ENCODE data around the gene CCDC197.
A peak's percentile ranks its signal among the peaks of the same experiment; 100 is the strongest.

CCDC197 gene

GRCh38 chr14:94018308-94018707, 21.2 kb downstream of the CCDC197 start:
- Histone ChIP-seq H3K4me3 (no peak overlapping the region), H3K36me3 (no peaks in the 10 kb centered on the region), H3K4me1 (peaks cover 21 to 30% (median 23%) of the 10 kb centered on the region in 10 experiments), H3K4me2 (no peak overlapping the region), H3K9ac (no peak overlapping the region), H3K27me3 (no peaks in the 10 kb centered on the region), H4K20me1 (peaks cover 0 to 10% (median 0%) of the 10 kb centered on the region in 11 experiments; a peak in 2 of 22 replicates), H3K27ac (no peak overlapping the region), H3K9me3 (replicated peaks in 1 of 11) (no peaks in the 10 kb centered on the region)
- TF ChIP-seq Cebpa-rat (IDR thresholded peaks at IDR 0.05): no peak

- no peak for TF ChIP-seq Cebpa-rat (IDR thresholded peaks at IDR 0.05)
- H3K9me3 ChIP-seq (replicated peaks in 1 of 11): no peaks in the 10 kb centered on the region
- no peak overlapping the region for H3K4me3 ChIP-seq
- no peaks in the 10 kb centered on the region; a peak in 1 of 22 replicates for H3K27me3 ChIP-seq
- no peaks in the 10 kb centered on the region for H3K36me3 ChIP-seq
- peaks cover 0 to 10% (median 0%) of the 10 kb centered on the region in 11 experiments; a peak in 2 of 22 replicates for H4K20me1 ChIP-seq
- H3K4me1 ChIP-seq: peaks cover 21 to 32% (median 24%) of the 10 kb centered on the region in 10 experiments
- no peak overlapping the region for H3K4me2 ChIP-seq
- no peak overlapping the region for H3K9ac ChIP-seq
- H3K27ac ChIP-seq: no peak overlapping the region
These were observed 22.2 kb downstream of the CCDC197 start for GRCh38 chr14:94019329-94019728.

- peak overlapping the region in 2 of 11 experiments; percentile 59 to 66; a peak in 3 of 22 replicates for H3K4me2 ChIP-seq
- H3K36me3 ChIP-seq: no peaks in the 10 kb centered on the region
- no peaks in the 10 kb centered on the region for H3K9me3 ChIP-seq (replicated peaks in 1 of 11)
- no peak for TF ChIP-seq Cebpa-rat (IDR thresholded peaks at IDR 0.05)
- no peak overlapping the region for H3K4me3 ChIP-seq
- peaks cover 0 to 10% (median 0%) of the 10 kb centered on the region in 11 experiments; a peak in 2 of 22 replicates for H4K20me1 ChIP-seq
- H3K9ac ChIP-seq: no peak overlapping the region
- peaks cover 21 to 32% (median 24%) of the 10 kb centered on the region in 10 experiments for H3K4me1 ChIP-seq
- no peak overlapping the region for H3K27ac ChIP-seq
- H3K27me3 ChIP-seq: no peaks in the 10 kb centered on the region; a peak in 1 of 22 replicates
These were observed 23.2 kb downstream of the CCDC197 start for GRCh38 chr14:94020267-94020666.

GRCh38 chr14:94021001-94021400, 23.9 kb downstream of the CCDC197 start:
- H3K36me3 ChIP-seq: no peaks in the 10 kb centered on the region
- peak overlapping the region; percentile 53 to 73 (median 61); a peak in 21 of 22 replicates for H3K4me2 ChIP-seq
- H4K20me1 ChIP-seq: peaks cover 0 to 10% (median 0%) of the 10 kb centered on the region in 11 experiments; a peak in 2 of 22 replicates
- peak overlapping the region in 1 of 11 experiments; percentile 47; a peak in 3 of 22 replicates for H3K27ac ChIP-seq
- H3K4me1 ChIP-seq: peaks cover 21 to 32% (median 25%) of the 10 kb centered on the region in 10 experiments
- H3K9me3 ChIP-seq (replicated peaks in 1 of 11): no peaks in the 10 kb centered on the region
- no peak for TF ChIP-seq Cebpa-rat (IDR thresholded peaks at IDR 0.05)
- no peak overlapping the region for H3K4me3 ChIP-seq
- H3K27me3 ChIP-seq: no peaks in the 10 kb centered on the region; a peak in 1 of 22 replicates
- no peak overlapping the region for H3K9ac ChIP-seq

GRCh38 chr14:94021416-94022157, 24.5 kb downstream of the CCDC197 start:
- H3K4me2 ChIP-seq: peak overlapping the region; percentile 53 to 73 (median 61)
- peaks cover 0 to 1% (median 0%) of the 10 kb centered on the region in 11 experiments; a peak in 3 of 22 replicates for H3K27me3 ChIP-seq
- H3K36me3 ChIP-seq: no peaks in the 10 kb centered on the region
- H3K4me1 ChIP-seq: peaks cover 21 to 32% (median 25%) of the 10 kb centered on the region in 10 experiments
- peak overlapping the region in 1 of 11 experiments; percentile 29; a peak in 1 of 22 replicates for H3K9ac ChIP-seq
- no peak overlapping the region for H3K4me3 ChIP-seq
- H3K27ac ChIP-seq: peak overlapping the region in 2 of 11 experiments; percentile 28 to 47; a peak in 3 of 22 replicates
- H4K20me1 ChIP-seq: peaks cover 0 to 10% (median 0%) of the 10 kb centered on the region in 11 experiments; a peak in 2 of 22 replicates
- TF ChIP-seq Cebpa-rat (IDR thresholded peaks at IDR 0.05): no peak
- H3K9me3 ChIP-seq (replicated peaks in 1 of 11): no peaks in the 10 kb centered on the region

- TF ChIP-seq Cebpa-rat (IDR thresholded peaks at IDR 0.05): peak in 3 of 11 experiments; percentile 29 to 52 (median 34); a peak in 3 of 22 replicates
- no peaks in the 10 kb centered on the region for H3K36me3 ChIP-seq
- peaks cover 31 to 44% (median 37%) of the 10 kb centered on the region in 10 experiments for H3K4me1 ChIP-seq
- peaks cover 0 to 7% (median 0%) of the 10 kb centered on the region in 11 experiments; a peak in 5 of 22 replicates for H3K27me3 ChIP-seq
- H3K9ac ChIP-seq: no peak overlapping the region
- H3K4me2 ChIP-seq: peak overlapping the region; percentile 53 to 73 (median 61)
- H3K27ac ChIP-seq: no peak overlapping the region
- H4K20me1 ChIP-seq: peaks cover 0 to 10% (median 0%) of the 10 kb centered on the region in 11 experiments; a peak in 2 of 22 replicates
- no peak overlapping the region for H3K4me3 ChIP-seq
- H3K9me3 ChIP-seq (replicated peaks in 1 of 11): no peaks in the 10 kb centered on the region
These were observed 25.7 kb downstream of the CCDC197 start for GRCh38 chr14:94022532-94023411.

- Histone ChIP-seq H3K27ac (no peak overlapping the region), H3K9ac (no peak overlapping the region), H4K20me1 (peaks cover 0 to 10% (median 0%) of the 10 kb centered on the region in 11 experiments; a peak in 2 of 22 replicates), H3K4me1 (peaks cover 49 to 61% (median 55%) of the 10 kb centered on the region in 10 experiments), H3K9me3 (replicated peaks in 1 of 11) (no peaks in the 10 kb centered on the region), H3K27me3 (peaks cover 0 to 7% (median 0%) of the 10 kb centered on the region in 11 experiments; a peak in 5 of 22 replicates), H3K36me3 (no peaks in the 10 kb centered on the region), H3K4me2 (no peak overlapping the region), H3K4me3 (no peak overlapping the region)
- no peak for TF ChIP-seq Cebpa-rat (IDR thresholded peaks at IDR 0.05)
These were observed 27.4 kb downstream of the CCDC197 start for GRCh38 chr14:94024549-94024948.

GRCh38 chr14:94025720-94026119, 28.6 kb downstream of the CCDC197 start:
- Histone ChIP-seq H4K20me1 (peaks cover 0 to 18% (median 0%) of the 10 kb centered on the region in 11 experiments; a peak in 2 of 22 replicates), H3K27ac (no peak overlapping the region), H3K36me3 (no peaks in the 10 kb centered on the region), H3K9ac (no peak overlapping the region), H3K27me3 (peaks cover 0 to 7% (median 0%) of the 10 kb centered on the region in 11 experiments; a peak in 5 of 22 replicates), H3K9me3 (replicated peaks in 1 of 11) (no peaks in the 10 kb centered on the region), H3K4me3 (peak overlapping the region in 2 of 10 experiments; percentile 63 to 64; a peak in 4 of 20 replicates), H3K4me1 (peaks cover 51 to 62% (median 57%) of the 10 kb centered on the region in 10 experiments), H3K4me2 (peak overlapping the region in 9 of 11 experiments; percentile 4 to 89 (median 36); a peak in 11 of 22 replicates)
- no peak for TF ChIP-seq Cebpa-rat (IDR thresholded peaks at IDR 0.05)
